Measurements from ENCODE around the gene PDZD2.

Gene PDZD2

DNA sequence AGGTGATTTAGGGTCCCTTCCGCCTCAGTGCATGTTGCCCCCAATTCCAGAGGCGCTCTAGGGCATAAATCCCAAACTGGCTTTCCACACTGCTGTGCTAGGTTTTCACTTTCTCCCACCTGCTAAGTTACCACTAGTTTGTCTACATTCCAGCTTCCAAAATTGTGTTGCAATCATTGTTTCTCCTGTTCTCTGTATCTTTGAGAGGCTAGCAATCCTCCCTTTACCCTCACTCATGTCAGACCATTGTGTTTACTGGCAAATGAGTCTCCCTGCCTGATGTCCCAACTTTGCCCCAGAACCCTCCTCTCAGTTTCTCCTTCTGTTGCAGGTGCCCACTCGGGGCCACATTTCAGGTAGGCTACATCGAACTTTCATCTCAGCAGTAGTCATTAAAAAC lies 221.3 kb downstream of the PDZD2 start:
- DNase-seq (ENCODE audit: low read depth in 1 of 2, low spot score in 1 of 2): no peak
- H3K27me3 ChIP-seq (ENCODE audit: insufficient read depth, poor library complexity, severe bottlenecking): peaks cover 11% of the 10 kb centered on the region
- TF ChIP-seq POLR2AphosphoS5 (IDR thresholded peaks at IDR 0.05; ENCODE audit: low read depth): no peak
- TF ChIP-seq SPI1 (IDR thresholded peaks at IDR 0.05; ENCODE audit: borderline replicate concordance, low read depth): no peak
- no peak for TF ChIP-seq REST (IDR thresholded peaks at IDR 0.05; ENCODE audit: insufficient replicate concordance, low read depth)
- no peak for TF ChIP-seq CTCF (IDR thresholded peaks at IDR 0.05; ENCODE audit: insufficient read depth, low read length)
- no peak for TF ChIP-seq GABPA (IDR thresholded peaks at IDR 0.05; ENCODE audit: low read depth)
- H3K27ac ChIP-seq (replicated peaks): no peak overlapping the region
- no peak overlapping the region for H3K4me3 ChIP-seq (replicated peaks; ENCODE audit: insufficient read depth, low read length)

DNA sequence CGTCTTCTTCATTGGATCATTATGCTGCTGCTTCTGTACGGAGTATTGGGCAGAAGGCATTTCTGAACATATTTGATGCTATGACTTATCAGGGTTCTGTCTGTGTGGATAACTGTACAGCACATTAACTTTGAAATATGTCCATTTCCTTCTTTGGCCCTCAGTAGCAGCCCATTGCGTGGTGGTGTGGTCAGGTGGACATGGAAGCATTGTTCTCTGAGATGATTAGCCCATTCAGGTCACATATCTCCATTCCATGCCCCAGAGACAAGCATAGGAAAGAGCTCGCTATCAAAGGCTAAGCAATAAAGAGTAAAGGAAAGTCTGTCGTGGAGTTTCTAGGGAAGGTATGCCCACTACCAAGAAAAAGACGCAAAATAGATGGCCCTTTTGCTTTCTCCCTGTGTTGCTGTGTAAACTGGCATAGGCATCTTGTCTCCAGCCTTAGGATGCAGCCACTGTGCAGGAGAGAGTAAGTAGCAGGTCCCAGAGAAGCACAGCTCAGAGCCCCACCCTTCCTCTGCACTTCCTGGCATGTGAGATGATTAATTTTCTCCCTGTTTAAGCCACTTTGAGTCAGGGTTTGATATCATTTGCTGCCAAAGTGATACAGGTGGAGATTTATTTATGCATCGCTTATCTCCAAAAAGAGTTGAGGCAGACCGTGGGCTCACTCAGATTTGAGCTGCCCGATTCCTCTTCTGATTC lies 221.9 kb downstream of the PDZD2 start:
- H3K27ac ChIP-seq (replicated peaks): no peak overlapping the region

More for the DNA sequence above, 221.9 kb downstream of the PDZD2 start:
- Histone ChIP-seq H3K4me3 (replicated peaks; ENCODE audit: insufficient read depth, low read length) (no peak overlapping the region), H3K27me3 (ENCODE audit: insufficient read depth, poor library complexity, severe bottlenecking) (peaks cover 5% of the 10 kb centered on the region)
- TF ChIP-seq CTCF (IDR thresholded peaks at IDR 0.05; ENCODE audit: insufficient read depth, low read length): no peak
- no peak for TF ChIP-seq SPI1 (IDR thresholded peaks at IDR 0.05; ENCODE audit: borderline replicate concordance, low read depth)
- TF ChIP-seq POLR2AphosphoS5 (IDR thresholded peaks at IDR 0.05; ENCODE audit: low read depth): no peak
- no peak for TF ChIP-seq GABPA (IDR thresholded peaks at IDR 0.05; ENCODE audit: low read depth)
- TF ChIP-seq REST (IDR thresholded peaks at IDR 0.05; ENCODE audit: insufficient replicate concordance, low read depth): no peak
- DNase-seq (ENCODE audit: low read depth in 1 of 2, low spot score in 1 of 2): no peak

Data from HL-60 (cell line).